Measurements from ENCODE around the gene HDAC8. TPM values are rescaled to one million over a fixed set of nuclear protein-coding genes. Genes with fewer than 3 reads are reported as not detected.
"Not testable (repeated sequence)": the region's sequence is repeated elsewhere in the genome, so short reads cannot be mapped to it uniquely, and the experiment has no call there.

HDAC8 gene
- total RNA-seq, 2 donors from 2014 or later, result 12.0 to 13.0 TPM

DNA sequence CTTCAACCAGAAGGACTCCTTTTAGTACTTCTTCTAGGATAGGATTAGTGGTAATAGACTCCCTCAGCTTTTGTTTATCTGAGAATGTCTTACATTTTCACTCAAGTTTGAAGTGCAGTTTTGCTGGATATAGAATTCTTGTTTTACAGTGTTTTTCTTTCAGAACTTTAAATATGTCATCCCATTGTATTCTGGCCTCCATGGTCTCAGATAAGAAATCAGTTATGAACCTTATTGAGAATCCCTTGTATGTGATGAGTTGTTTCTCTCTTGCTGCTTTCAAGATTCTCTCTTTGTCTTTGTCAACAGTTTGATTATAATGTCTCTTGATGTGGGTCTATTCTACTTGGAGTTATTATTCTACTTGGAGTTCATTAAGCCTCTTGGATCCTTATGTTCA is 150.8 kb downstream of the HDAC8 start:
- Histone ChIP-seq H3K27me3 (no peaks in the 10 kb centered on the region), H3K36me3 (no peaks in the 10 kb centered on the region), H3K9me3 (peaks cover 0 to 46% of the 10 kb centered on the region in 2 donors), H3K4me3 (no peak overlapping the region), H3K4me1 (no peaks in the 10 kb centered on the region), H3K27ac (no peak overlapping the region)
- DNase-seq (ENCODE audit: low spot score), result no peak
- TF ChIP-seq, protein P1, sequence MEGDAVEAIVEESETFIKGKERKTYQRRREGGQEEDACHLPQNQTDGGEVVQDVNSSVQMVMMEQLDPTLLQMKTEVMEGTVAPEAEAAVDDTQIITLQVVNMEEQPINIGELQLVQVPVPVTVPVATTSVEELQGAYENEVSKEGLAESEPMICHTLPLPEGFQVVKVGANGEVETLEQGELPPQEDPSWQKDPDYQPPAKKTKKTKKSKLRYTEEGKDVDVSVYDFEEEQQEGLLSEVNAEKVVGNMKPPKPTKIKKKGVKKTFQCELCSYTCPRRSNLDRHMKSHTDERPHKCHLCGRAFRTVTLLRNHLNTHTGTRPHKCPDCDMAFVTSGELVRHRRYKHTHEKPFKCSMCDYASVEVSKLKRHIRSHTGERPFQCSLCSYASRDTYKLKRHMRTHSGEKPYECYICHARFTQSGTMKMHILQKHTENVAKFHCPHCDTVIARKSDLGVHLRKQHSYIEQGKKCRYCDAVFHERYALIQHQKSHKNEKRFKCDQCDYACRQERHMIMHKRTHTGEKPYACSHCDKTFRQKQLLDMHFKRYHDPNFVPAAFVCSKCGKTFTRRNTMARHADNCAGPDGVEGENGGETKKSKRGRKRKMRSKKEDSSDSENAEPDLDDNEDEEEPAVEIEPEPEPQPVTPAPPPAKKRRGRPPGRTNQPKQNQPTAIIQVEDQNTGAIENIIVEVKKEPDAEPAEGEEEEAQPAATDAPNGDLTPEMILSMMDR (IDR thresholded peaks at IDR 0.05), result no peak

DNA sequence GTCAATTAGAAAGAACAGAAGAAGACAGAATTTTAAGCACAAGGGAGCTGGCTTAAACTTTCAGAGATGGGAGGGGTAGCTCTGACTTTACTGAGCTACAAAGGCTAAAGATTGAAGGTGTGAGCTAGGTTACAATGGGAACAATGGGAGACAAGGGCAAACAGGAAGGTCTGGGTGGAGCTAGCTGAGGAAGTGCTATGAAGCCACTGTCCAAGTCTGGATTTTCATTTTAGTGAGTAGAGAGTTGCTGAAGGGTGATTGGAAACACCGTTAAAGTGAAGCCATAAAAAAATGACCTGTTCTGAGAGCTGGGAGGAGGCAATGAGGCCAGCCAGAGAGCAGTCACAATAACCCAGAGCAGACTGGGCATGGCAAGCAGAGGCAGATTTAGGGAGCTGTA is 162.7 kb downstream of the HDAC8 start:
- Histone ChIP-seq H3K36me3 (no peaks in the 10 kb centered on the region), H3K4me3 (no peak overlapping the region), H3K9me3 (peaks cover 0 to 4% of the 10 kb centered on the region in 2 donors), H3K27me3 (no peaks in the 10 kb centered on the region), H3K27ac (no peak overlapping the region), H3K4me1 (no peaks in the 10 kb centered on the region)
- TF ChIP-seq, protein P1 (IDR thresholded peaks at IDR 0.05), result no peak
- DNase-seq (ENCODE audit: low spot score), result no peak

DNA sequence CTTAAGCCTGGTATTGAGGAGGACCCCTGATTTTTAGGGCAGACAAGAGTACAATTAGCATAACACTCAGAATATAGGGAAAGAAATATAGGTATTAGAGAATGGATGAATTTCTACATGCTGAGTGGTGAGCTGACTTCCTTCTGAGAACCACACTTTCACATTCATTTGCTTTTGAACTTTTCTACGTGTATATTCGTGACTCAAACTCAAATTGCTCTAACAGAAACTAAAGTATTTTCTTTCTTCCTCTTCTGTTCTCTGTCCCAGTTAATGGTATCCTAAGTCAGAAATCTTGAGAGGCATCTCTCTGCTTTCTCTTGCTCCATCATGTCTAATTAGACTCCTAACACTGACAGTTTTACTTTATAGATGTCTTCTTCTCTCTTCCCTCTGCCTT is 163.8 kb downstream of the HDAC8 start:
- DNase-seq (ENCODE audit: low spot score), result no peak
- TF ChIP-seq, protein P1 (IDR thresholded peaks at IDR 0.05), result no peak
- H3K9me3 ChIP-seq, result peaks cover 0 to 4% of the 10 kb centered on the region in 2 donors
- no peaks in the 10 kb centered on the region for H3K4me1 ChIP-seq
- no peak overlapping the region for H3K27ac ChIP-seq
- H3K27me3 ChIP-seq, result no peaks in the 10 kb centered on the region
- no peak overlapping the region for H3K4me3 ChIP-seq
- no peaks in the 10 kb centered on the region for H3K36me3 ChIP-seq

DNA sequence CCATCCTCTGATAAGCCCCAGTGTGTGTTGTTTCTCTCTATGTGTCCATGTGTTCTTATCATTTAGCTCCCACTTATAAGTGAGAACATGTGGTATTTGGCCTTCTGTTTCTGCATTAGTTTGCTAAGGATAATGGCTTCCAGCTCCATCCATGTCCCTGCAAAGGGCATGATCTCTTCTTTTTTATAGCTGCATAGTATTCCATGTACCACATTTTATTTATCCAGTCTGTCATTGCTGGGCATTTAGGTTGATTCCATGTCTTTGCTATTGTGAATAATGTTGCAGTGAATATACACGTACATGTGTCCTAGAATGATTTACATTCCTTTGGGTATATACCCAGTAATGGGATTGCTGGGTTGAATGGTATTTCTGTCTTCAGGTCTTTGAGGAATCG is 167.5 kb downstream of the HDAC8 start:
- not testable (repeated sequence) for H3K27ac ChIP-seq; H3K4me3 ChIP-seq; H3K4me1 ChIP-seq; H3K36me3 ChIP-seq; DNase-seq (ENCODE audit: low spot score); H3K27me3 ChIP-seq; H3K9me3 ChIP-seq

DNA sequence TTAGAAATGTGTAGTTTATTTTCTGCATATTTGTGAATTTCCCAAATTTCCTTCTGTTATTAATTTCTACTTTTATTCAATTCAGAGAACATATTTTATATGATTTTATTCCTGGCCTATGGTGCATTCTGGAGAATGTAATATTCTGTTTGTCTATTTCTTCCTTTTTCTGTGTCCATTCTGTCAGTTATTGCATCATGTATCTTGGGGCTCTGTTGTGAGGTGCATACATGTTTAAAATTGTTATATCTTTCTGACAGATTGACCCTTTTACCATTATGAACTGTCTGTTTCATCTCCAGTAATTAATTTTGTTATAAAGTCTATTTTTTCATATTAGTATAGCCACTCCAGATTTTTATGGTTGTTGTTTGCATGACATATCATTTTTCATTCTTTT is 170.0 kb downstream of the HDAC8 start:
- Histone ChIP-seq H3K4me1 (no peaks in the 10 kb centered on the region), H3K27ac (no peak overlapping the region), H3K27me3 (no peaks in the 10 kb centered on the region), H3K9me3 (no peaks in the 10 kb centered on the region), H3K4me3 (no peak overlapping the region), H3K36me3 (no peaks in the 10 kb centered on the region)
- no peak for DNase-seq (ENCODE audit: low spot score)
- TF ChIP-seq, protein P1 (IDR thresholded peaks at IDR 0.05), result no peak

DNA sequence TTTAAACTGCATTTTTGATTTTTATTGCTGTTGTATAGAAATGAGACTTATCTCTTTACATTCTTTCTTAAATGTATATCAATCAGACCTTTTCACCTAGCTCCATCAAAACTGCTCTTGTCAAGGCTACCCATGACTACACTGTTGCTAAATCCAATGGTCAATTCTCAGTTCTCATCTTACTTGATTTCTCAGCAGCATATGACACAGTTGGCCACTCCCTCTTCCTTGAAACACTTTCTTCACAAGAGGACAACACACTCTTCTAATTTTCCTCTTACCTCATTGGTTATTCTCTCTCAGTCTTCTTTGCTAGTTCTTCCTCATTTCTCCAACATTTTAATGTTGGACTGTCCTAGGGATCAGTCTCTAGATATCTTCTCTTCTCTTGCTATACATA is 172.8 kb downstream of the HDAC8 start:
- Histone ChIP-seq H3K4me1 (peaks cover 0 to 12% of the 10 kb centered on the region in 2 donors), H3K27me3 (no peaks in the 10 kb centered on the region), H3K36me3 (no peaks in the 10 kb centered on the region), H3K4me3 (no peak overlapping the region), H3K27ac (no peak overlapping the region), H3K9me3 (no peaks in the 10 kb centered on the region)
- no peak for DNase-seq (ENCODE audit: low spot score)
- TF ChIP-seq, protein P1 (IDR thresholded peaks at IDR 0.05), result no peak

All from right atrium auricular region (tissue), 2 donors.